HG03064 (cell line): Measurements from ENCODE around the gene DYTN.

ENCODE experiments used
- ATAC-seq: cut with Tn5 transposase; IDR thresholded peaks from one replicate; pipeline ENCODE4 v1.9.1; 2021; ENCODE audit warnings: low read depth; ENCODE audit not compliant: unreplicated experiment

Gene DYTN

GRCh38 chr2:206615417-206616089 lies 102.6 kb downstream of the DYTN start:
- ATAC-seq = no peak

- ATAC-seq = no peak
Observed at GRCh38 chr2:206614811-206615210, 103.4 kb downstream of the DYTN start.

GRCh38 chr2:206611736-206612135 lies 106.5 kb downstream of the DYTN start:
- ATAC-seq = no peak

- no peak for ATAC-seq
Observed at GRCh38 chr2:206611191-206611590, 107.0 kb downstream of the DYTN start.

- no peak for ATAC-seq
Observed at GRCh38 chr2:206610451-206610850, 107.7 kb downstream of the DYTN start.

- no peak for ATAC-seq
Observed at GRCh38 chr2:206603243-206603642, 115.0 kb downstream of the DYTN start.
